Measurements from ENCODE around the gene BAIAP2L2.
"Not testable (repeated sequence)": the region's sequence is repeated elsewhere in the genome, so short reads cannot be mapped to it uniquely, and the experiment has no call there.

The BAIAP2L2 gene

DNA sequence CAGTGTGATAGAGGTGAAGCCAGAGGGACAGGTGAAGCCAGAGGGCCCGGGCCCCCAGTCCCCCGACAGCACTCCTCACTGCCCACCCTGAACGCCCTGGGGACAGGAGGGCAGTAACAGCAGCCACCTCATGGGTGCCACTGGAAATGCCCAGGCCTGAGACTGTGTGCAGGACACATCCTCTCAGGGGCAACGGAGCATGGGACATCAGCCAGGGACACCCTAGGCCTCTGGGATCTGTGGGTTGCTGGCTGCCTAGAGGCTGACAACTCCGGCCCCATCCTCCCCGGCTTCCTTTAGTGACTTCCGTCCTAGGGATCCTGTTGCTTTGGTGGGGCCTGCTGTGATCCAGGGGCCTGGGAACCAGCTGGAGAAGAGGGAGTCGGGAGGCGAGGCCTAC lies 17.4 kb upstream of the BAIAP2L2 start:
- no peak for DNase-seq

- no peak for DNase-seq
Observed at GRCh38 chr22:38126928-38127668, 16.6 kb upstream of the BAIAP2L2 start.

DNA sequence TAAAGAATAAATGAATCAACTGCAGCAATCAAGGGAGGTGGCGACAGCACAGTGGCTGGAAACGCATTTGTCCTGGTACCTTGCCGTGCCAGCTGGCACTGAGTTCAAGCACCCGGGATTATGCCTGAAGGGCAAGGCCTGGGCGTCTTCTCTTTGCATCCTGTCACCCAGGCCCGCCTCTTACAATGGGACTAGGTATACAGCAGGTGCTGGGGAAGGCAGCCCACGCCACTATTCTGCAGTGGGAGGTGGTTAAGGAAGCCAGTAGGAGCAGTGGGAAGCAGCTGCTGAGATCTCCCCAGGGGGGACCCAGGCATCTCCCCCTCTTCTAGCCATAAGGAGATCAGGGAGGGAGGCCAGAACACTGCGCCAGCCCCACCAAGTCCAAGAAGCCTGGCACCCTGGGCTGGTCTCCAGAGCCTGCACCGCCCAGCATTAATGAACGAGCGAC lies 15.3 kb upstream of the BAIAP2L2 start:
- no peak for DNase-seq

DNA sequence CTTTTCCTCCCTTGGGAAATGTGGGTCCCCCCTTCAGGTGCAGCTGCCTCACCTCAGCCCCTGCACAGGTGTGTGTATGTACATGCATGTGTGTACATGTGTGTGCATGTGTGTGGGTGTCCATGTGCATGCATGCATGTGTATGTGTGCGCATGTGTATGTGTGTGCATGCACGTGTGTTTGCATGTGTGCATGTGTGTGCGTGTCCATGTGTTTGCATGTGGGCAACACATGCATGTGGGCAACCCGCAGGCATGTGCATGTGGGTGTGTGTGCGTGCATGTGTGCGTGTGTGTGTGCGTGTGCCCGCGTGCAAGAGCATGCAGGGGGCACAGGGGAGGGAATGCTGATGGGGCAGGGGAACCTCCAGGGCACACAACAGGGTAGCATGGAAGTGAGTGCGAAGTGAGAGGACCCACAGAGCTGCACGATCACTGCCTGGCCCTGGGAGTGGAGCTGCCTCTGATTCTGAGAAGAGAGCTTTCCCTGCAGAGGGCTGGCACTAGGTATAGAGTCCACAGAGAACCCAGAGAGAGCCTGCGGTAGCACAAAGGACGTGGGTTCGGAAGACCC lies 14.6 kb upstream of the BAIAP2L2 start:
- DNase-seq: no peak

- no peak for DNase-seq
Observed at GRCh38 chr22:38124236-38124974, 13.9 kb upstream of the BAIAP2L2 start.

GRCh38 chr22:38122616-38123015 lies 12.1 kb upstream of the BAIAP2L2 start:
- DNase-seq: no peak

DNA sequence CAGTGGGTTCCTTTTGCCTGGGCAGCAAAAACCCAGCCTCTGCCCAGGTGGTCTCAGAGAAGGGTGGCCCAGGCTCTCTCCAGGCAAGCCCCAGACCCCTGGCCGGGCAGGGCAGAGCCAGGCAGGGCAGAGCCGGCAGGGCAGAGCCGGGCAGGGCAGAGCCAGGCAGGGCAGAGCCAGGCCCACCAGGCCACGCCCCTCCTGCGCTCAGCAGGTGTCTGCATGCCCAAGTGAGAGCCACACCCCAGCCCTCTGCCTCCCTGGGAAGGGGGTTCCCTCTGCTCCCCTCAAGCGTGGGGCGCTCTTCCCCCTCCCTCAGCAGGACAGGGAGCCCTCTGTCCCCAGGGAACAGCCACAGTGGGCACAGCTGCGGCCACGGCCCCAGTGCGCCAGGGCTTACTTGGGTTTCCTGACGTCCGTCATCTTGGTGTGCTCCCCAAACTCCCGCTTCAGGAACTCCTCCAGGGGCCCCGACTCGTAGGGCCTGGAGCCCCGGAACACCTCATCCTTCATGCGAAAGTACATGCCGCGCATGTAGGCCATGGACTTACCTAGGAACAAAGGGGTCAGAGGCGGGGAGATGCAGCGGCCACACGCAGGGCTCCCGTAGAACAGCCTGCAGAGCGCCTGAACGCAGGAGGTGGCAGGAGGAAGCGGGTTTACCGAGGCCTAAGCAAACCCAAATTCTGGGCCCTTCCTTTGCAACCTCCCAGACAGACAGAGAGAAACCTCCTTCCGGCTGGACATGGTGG lies 10.1 kb upstream of the BAIAP2L2 start:
- no peak for DNase-seq

GRCh38 chr22:38118747-38119146 lies 8.3 kb upstream of the BAIAP2L2 start:
- not testable (repeated sequence) for DNase-seq

DNA sequence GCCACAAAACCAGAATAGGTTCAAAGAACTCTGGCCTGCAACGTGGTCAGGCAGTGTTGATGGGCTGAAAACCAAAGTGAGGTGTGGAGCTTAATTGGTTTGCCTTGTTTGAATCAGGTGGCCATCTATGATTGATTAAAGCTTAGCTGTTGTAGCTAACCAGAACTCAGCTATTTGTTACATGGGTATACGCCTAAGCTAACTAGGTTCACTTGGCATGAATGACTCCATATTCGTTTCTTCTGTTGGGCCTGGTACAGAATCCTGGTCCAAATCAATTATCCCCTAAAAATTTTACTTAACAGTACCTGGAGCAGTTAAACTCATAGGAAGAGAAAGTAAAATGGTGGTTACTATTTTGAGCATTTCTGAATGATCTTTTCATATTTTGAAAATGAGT lies 7.7 kb upstream of the BAIAP2L2 start:
- DNase-seq: no peak

DNA sequence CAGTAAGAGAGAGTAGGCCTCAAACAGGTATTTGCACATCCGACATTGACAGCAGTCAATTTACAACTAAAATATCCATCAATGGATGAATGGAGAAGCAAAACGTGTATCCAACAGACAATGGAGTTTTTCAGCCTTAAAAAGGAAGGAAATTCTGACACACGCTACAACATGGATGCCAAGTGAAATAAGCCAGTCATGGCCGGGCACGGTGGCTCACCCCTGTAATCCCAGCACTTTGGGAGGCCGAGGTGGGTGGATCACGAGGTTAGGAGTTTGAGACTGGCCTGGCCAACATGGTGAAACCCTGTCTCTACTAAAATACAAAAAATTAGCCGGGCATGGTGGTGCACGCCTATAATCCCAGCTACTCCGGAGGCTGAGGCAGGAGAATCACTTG lies 7.1 kb upstream of the BAIAP2L2 start:
- not testable (repeated sequence) for DNase-seq

DNA sequence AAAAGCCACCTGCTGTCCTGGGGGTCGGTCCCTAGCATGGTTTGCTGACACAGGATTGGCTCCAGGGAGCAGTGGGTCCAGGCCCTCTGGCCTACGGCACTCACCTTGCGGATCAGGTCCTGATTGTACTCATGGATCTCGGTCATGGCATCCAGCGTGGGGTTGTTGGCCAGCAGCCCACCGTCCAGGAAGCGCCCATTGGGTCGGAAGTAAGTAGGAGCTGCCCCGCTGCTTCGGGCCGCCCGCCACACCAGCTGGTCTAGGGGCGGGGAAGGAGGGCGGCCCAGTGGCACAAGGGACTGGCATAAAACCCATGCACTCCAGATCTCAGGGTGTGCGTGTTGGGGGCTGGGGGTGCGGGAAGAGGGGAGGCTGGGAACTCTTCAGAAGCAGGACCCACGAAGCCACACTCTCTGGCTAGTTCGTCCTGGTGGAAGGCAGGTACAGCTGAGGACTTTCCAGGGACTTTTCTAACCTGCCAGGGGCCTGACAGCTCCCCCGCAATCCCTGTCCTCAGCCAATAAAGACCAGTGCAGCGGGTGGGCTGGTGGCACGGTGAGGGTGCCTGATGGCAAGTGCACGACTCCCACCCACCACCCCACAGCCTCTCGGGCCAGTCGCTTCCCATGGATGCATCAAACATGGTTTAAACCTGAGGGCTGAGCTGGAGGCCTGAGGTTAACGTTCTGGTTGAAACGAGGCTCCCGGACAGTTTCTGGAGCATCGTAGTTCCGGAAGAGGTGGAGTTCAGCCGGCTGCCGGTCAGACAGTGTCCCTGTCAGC lies 5.1 kb upstream of the BAIAP2L2 start:
- DNase-seq: no peak

DNA sequence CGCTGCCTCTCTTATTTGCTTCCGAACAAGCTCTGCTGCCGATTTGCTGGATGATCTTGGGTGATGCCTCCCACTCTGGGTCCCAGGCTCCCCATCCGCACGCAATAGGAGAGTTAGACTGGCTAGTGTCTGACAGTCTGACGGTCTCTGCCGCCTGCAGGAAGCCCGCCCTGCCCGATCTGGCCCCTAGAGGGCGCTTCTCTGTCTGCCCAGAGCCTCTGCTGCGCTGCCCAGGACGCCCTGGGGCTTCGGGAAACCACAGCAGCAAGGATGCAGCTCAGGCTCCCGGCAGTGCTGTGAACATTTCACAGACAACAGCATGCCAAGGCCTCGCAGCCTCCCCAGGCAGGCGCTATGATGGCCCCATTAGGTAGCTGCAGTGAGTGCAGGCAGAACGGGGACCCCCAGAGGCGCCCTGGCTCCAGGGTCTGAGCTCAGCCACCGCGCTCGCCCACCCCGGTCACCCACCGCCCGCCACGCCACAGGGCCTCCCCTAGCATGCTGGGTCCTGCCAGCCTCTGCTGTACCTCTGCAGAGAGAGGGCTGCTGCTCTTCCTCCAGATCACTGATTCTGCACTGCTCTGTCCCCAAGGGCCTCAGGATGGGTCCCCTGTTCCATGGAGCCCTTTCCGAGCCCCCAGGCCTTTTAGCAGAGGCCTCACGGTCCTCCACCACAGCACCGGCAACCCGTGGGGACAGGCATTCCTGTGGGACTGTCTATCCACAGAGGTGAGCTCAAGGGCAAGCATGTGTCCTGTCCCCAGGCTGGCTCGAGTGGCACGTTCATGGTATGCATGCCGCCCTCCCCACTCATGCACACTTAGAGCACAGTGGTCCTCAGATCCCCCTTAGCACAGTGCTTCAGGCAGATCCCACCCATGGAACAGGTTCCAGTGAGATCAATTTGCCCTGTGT lies 4.3 kb upstream of the BAIAP2L2 start:
- DNase-seq: peak; percentile 62

DNA sequence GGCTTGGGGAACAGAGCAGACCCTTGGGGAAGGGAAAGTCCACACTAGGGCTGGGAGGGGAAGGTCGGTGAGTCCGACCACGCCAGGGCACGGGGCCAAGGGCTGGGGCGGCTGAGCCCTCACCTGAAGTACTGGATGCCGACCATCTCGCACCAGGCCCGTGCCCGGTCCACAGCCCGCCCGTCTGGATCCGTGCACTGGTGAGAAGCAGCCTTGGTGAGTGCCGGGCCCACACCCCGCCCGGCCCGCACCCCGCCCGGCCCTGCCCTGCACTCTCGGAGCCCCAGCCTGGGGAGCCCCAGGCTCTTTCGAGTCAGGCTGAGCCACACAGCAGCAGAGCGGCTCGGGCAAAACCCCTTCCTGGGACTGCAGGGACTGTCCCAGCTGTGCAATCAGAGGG lies 1.9 kb upstream of the BAIAP2L2 start:
- no peak for DNase-seq

DNA sequence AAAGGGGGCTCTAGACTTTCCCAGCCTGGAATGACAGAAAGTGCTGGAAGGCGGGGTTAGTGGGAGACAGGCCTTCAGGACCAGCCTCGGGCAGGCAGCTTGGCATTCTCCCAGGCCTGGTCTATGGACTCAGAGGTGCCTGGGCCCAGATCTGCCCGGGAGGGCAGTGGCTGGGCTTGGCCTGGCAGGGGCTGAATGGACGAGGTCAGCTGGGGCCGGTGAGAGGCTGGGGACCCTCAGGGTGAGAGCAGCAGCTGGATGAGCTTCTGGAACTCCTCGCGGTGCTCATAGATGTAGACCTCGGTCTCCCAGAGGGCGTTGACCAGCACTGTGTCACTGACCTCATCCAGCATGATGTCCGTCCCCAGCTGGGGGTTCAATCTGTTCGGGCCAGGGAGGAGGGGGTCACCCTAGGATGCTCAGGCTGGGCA lies 1.5 kb upstream of the BAIAP2L2 start:
- DNase-seq: no peak

- no peak for DNase-seq
Observed at GRCh38 chr22:38110863-38111852, 674 bp upstream of the BAIAP2L2 start.

GRCh38 chr22:38109371-38110001 lies 998 bp downstream of the BAIAP2L2 start:
- DNase-seq: no peak

DNA sequence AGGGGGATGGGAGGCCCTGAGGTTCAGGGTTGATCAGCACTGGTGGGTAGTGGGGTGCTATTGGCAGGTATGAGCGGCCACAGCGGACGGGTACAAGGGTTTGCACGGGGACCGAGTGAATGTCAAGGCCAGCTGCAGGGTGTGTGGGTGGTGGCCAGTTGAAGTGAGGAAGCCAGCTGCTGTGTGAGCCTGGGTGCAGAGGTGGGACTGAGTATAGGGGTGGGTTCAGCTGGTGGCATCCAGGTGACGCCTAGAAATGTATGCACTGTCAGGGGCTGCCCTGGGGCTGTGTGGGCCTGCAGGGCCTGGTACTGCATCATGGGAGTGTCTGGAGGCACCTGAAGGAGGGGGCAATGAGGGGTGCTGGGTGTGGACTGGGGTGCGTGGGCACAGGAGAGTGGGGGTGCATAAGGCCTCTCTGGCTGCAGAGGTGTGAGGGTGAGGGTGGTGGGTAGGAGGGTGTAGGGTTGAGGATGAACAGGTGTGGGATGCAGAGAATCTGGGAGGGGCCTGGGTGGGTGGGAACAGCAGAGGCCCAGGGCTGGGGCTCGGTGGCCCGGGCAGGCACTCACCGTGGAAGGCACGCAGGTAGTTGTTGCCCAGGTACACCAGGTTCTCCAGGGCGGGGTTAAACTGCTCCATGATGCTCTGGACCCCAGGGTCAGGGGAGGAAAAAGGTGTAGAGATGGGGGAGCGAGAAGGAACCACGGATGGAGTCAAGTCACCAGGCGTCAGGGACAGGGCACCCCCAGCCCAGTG lies 1.7 kb downstream of the BAIAP2L2 start:
- DNase-seq: no peak

- no peak for DNase-seq
Observed at GRCh38 chr22:38107692-38108515, 2.6 kb downstream of the BAIAP2L2 start.

All from activated T-cell treated with anti-CD3 and anti-CD28 coated beads for 4 hours (primary cell).